Measurements from ENCODE around the gene ARMC3.

The ARMC3 gene

GRCh38 chr10:22958338-22958737 lies 30.5 kb downstream of the ARMC3 start:
- Mint-ChIP-seq H3K36me3 (ENCODE audit: low read depth) (no peaks in the 10 kb centered on the region), H3K27ac (no peak overlapping the region), H3K9me3 (peaks cover 5% of the 10 kb centered on the region), H3K4me3 (no peak overlapping the region), H3K27me3 (no peaks in the 10 kb centered on the region), H3K4me1 (no peaks in the 10 kb centered on the region)
- no peak for DNase-seq
- no peak for ATAC-seq

- DNase-seq (no peak), ATAC-seq (no peak)
- Mint-ChIP-seq H3K4me1 (no peaks in the 10 kb centered on the region), H3K9me3 (no peaks in the 10 kb centered on the region), H3K4me3 (no peak overlapping the region), H3K27ac (no peak overlapping the region), H3K36me3 (ENCODE audit: low read depth) (no peaks in the 10 kb centered on the region), H3K27me3 (no peaks in the 10 kb centered on the region)
These were observed 31.4 kb downstream of the ARMC3 start for GRCh38 chr10:22959292-22959691.

- no peaks in the 10 kb centered on the region for H3K36me3 Mint-ChIP-seq (ENCODE audit: low read depth)
- no peak for ATAC-seq
- H3K4me1 Mint-ChIP-seq = no peaks in the 10 kb centered on the region
- no peaks in the 10 kb centered on the region for H3K9me3 Mint-ChIP-seq
- no peak overlapping the region for H3K27ac Mint-ChIP-seq
- H3K4me3 Mint-ChIP-seq = no peak overlapping the region
- no peaks in the 10 kb centered on the region for H3K27me3 Mint-ChIP-seq
- DNase-seq = no peak
These were observed 32.1 kb downstream of the ARMC3 start for GRCh38 chr10:22959950-22960349.

- no peaks in the 10 kb centered on the region for H3K36me3 Mint-ChIP-seq (ENCODE audit: low read depth)
- DNase-seq = no peak
- H3K4me3 Mint-ChIP-seq = no peak overlapping the region
- H3K27me3 Mint-ChIP-seq = peaks cover 4% of the 10 kb centered on the region
- H3K4me1 Mint-ChIP-seq = no peaks in the 10 kb centered on the region
- no peak for ATAC-seq
- H3K27ac Mint-ChIP-seq = no peak overlapping the region
- peaks cover 4% of the 10 kb centered on the region for H3K9me3 Mint-ChIP-seq
These were observed 35.0 kb downstream of the ARMC3 start for GRCh38 chr10:22962817-22963216.

- no peak for DNase-seq
- ATAC-seq = no peak
- Mint-ChIP-seq H3K9me3 (peaks cover 4% of the 10 kb centered on the region), H3K27me3 (peaks cover 4% of the 10 kb centered on the region), H3K4me3 (no peak overlapping the region), H3K36me3 (ENCODE audit: low read depth) (no peaks in the 10 kb centered on the region), H3K27ac (no peak overlapping the region), H3K4me1 (no peaks in the 10 kb centered on the region)
These were observed 41.9 kb downstream of the ARMC3 start for GRCh38 chr10:22969704-22970103.

- Mint-ChIP-seq H3K36me3 (ENCODE audit: low read depth) (no peaks in the 10 kb centered on the region), H3K4me3 (no peak overlapping the region), H3K4me1 (no peaks in the 10 kb centered on the region), H3K27ac (no peak overlapping the region), H3K27me3 (peaks cover 4% of the 10 kb centered on the region), H3K9me3 (no peaks in the 10 kb centered on the region)
- DNase-seq = no peak
- ATAC-seq = no peak
These were observed 48.7 kb downstream of the ARMC3 start for GRCh38 chr10:22976534-22976933.

GRCh38 chr10:22977751-22978150 lies 49.9 kb downstream of the ARMC3 start:
- H3K4me3 Mint-ChIP-seq = no peak overlapping the region
- H3K27ac Mint-ChIP-seq = no peak overlapping the region
- no peaks in the 10 kb centered on the region for H3K9me3 Mint-ChIP-seq
- H3K36me3 Mint-ChIP-seq (ENCODE audit: low read depth) = no peaks in the 10 kb centered on the region
- no peaks in the 10 kb centered on the region for H3K4me1 Mint-ChIP-seq
- ATAC-seq (no peak), DNase-seq (no peak)
- peaks cover 4% of the 10 kb centered on the region for H3K27me3 Mint-ChIP-seq

GRCh38 chr10:22978287-22978686 lies 50.4 kb downstream of the ARMC3 start:
- Mint-ChIP-seq H3K36me3 (ENCODE audit: low read depth) (no peaks in the 10 kb centered on the region), H3K27me3 (peaks cover 4% of the 10 kb centered on the region), H3K4me3 (no peak overlapping the region), H3K4me1 (no peaks in the 10 kb centered on the region), H3K9me3 (no peaks in the 10 kb centered on the region), H3K27ac (no peak overlapping the region)
- DNase-seq (no peak), ATAC-seq (no peak)

- ATAC-seq = no peak
- Mint-ChIP-seq H3K9me3 (no peaks in the 10 kb centered on the region), H3K36me3 (ENCODE audit: low read depth) (no peaks in the 10 kb centered on the region), H3K27me3 (peaks cover 4% of the 10 kb centered on the region), H3K4me1 (no peaks in the 10 kb centered on the region), H3K4me3 (no peak overlapping the region), H3K27ac (no peak overlapping the region)
- DNase-seq = no peak
These were observed 51.1 kb downstream of the ARMC3 start for GRCh38 chr10:22978918-22979317.

- Mint-ChIP-seq H3K4me3 (no peak overlapping the region), H3K27me3 (peaks cover 4% of the 10 kb centered on the region), H3K36me3 (ENCODE audit: low read depth) (no peaks in the 10 kb centered on the region), H3K4me1 (no peaks in the 10 kb centered on the region), H3K9me3 (no peaks in the 10 kb centered on the region), H3K27ac (no peak overlapping the region)
- DNase-seq (no peak), ATAC-seq (no peak)
These were observed 53.0 kb downstream of the ARMC3 start for GRCh38 chr10:22980822-22981221.

- Mint-ChIP-seq H3K4me3 (no peak overlapping the region), H3K27me3 (peaks cover 1% of the 10 kb centered on the region), H3K4me1 (peaks cover 5% of the 10 kb centered on the region), H3K9me3 (no peaks in the 10 kb centered on the region), H3K27ac (no peak overlapping the region), H3K36me3 (ENCODE audit: low read depth) (no peaks in the 10 kb centered on the region)
- no peak for DNase-seq
- no peak for ATAC-seq
These were observed 56.2 kb downstream of the ARMC3 start for GRCh38 chr10:22984066-22984465.

- H3K9me3 Mint-ChIP-seq = no peaks in the 10 kb centered on the region
- peaks cover 9% of the 10 kb centered on the region for H3K4me1 Mint-ChIP-seq
- no peaks in the 10 kb centered on the region for H3K27me3 Mint-ChIP-seq
- no peak for ATAC-seq
- no peaks in the 10 kb centered on the region for H3K36me3 Mint-ChIP-seq (ENCODE audit: low read depth)
- H3K27ac Mint-ChIP-seq = no peak overlapping the region
- DNase-seq = no peak
- no peak overlapping the region for H3K4me3 Mint-ChIP-seq
These were observed 59.1 kb downstream of the ARMC3 start for GRCh38 chr10:22986771-22987542.

- Mint-ChIP-seq H3K9me3 (no peaks in the 10 kb centered on the region), H3K4me3 (no peak overlapping the region)
- no peak for ATAC-seq
These were observed 60.9 kb downstream of the ARMC3 start for GRCh38 chr10:22988581-22989360.

GRCh38 chr10:22990443-22990842 lies 62.6 kb downstream of the ARMC3 start:
- no peak overlapping the region for H3K4me3 Mint-ChIP-seq
- H3K27me3 Mint-ChIP-seq = peaks cover 5% of the 10 kb centered on the region
- H3K27ac Mint-ChIP-seq = no peak overlapping the region
- H3K36me3 Mint-ChIP-seq (ENCODE audit: low read depth) = no peaks in the 10 kb centered on the region
- H3K9me3 Mint-ChIP-seq = no peaks in the 10 kb centered on the region
- no peak for ATAC-seq
- peaks cover 12% of the 10 kb centered on the region for H3K4me1 Mint-ChIP-seq
- no peak for DNase-seq

More at GRCh38 chr10:22988581-22989360, 60.9 kb downstream of the ARMC3 start:
- H3K27ac Mint-ChIP-seq = no peak overlapping the region
- H3K27me3 Mint-ChIP-seq = peaks cover 3% of the 10 kb centered on the region
- peak; percentile 68 for DNase-seq
- peaks cover 12% of the 10 kb centered on the region for H3K4me1 Mint-ChIP-seq
- H3K36me3 Mint-ChIP-seq (ENCODE audit: low read depth) = no peaks in the 10 kb centered on the region

GRCh38 chr10:22992075-22992474 lies 64.2 kb downstream of the ARMC3 start:
- no peak overlapping the region for H3K4me3 Mint-ChIP-seq
- no peaks in the 10 kb centered on the region for H3K9me3 Mint-ChIP-seq
- DNase-seq = no peak

More at GRCh38 chr10:22992075-22992474, 64.2 kb downstream of the ARMC3 start:
- no peak overlapping the region for H3K27ac Mint-ChIP-seq
- H3K4me1 Mint-ChIP-seq = peaks cover 12% of the 10 kb centered on the region
- peak; percentile 46 for ATAC-seq
- peaks cover 12% of the 10 kb centered on the region for H3K27me3 Mint-ChIP-seq
- H3K36me3 Mint-ChIP-seq (ENCODE audit: low read depth) = no peaks in the 10 kb centered on the region
